COLO829 (cell line): Measurements from ENCODE around the gene LRBA.
"Not testable (repeated sequence)": the region's sequence is repeated elsewhere in the genome, so short reads cannot be mapped to it uniquely, and the experiment has no call there.

ENCODE experiments used
- DNase-seq: peaks from one replicate; pipeline ENCODE4 v3.0.0; 2012; ENCODE audit warnings: low spot score

Gene LRBA

GRCh38 chr4:150974252-150974640, 40.8 kb downstream of the LRBA start:
- no peak for DNase-seq

GRCh38 chr4:150973626-150974251, 41.3 kb downstream of the LRBA start:
- no peak for DNase-seq

GRCh38 chr4:150972592-150972991, 42.5 kb downstream of the LRBA start:
- no peak for DNase-seq

GRCh38 chr4:150971901-150972300, 43.2 kb downstream of the LRBA start:
- DNase-seq = no peak

- DNase-seq = no peak
Observed at GRCh38 chr4:150970685-150971151, 44.4 kb downstream of the LRBA start.

- DNase-seq = no peak
Observed at GRCh38 chr4:150964754-150965153, 50.3 kb downstream of the LRBA start.

- DNase-seq = not testable (repeated sequence)
Observed at GRCh38 chr4:150963602-150964345, 51.3 kb downstream of the LRBA start.

- no peak for DNase-seq
Observed at GRCh38 chr4:150962245-150962644, 52.8 kb downstream of the LRBA start.

GRCh38 chr4:150961566-150961965, 53.5 kb downstream of the LRBA start:
- no peak for DNase-seq

GRCh38 chr4:150960818-150961217, 54.3 kb downstream of the LRBA start:
- DNase-seq = peak; percentile 13

GRCh38 chr4:150960079-150960478, 55.0 kb downstream of the LRBA start:
- peak; percentile 36 for DNase-seq

- not testable (repeated sequence) for DNase-seq
Observed at GRCh38 chr4:150957981-150958380, 57.1 kb downstream of the LRBA start.

- DNase-seq = not testable (repeated sequence)
Observed at GRCh38 chr4:150957095-150957494, 58.0 kb downstream of the LRBA start.

- DNase-seq = not testable (repeated sequence)
Observed at GRCh38 chr4:150953916-150954315, 61.2 kb downstream of the LRBA start.

GRCh38 chr4:150952167-150952845, 62.8 kb downstream of the LRBA start:
- DNase-seq = no peak

- DNase-seq = no peak
Observed at GRCh38 chr4:150950657-150951288, 64.3 kb downstream of the LRBA start.

- no peak for DNase-seq
Observed at GRCh38 chr4:150949943-150950342, 65.1 kb downstream of the LRBA start.

GRCh38 chr4:150949342-150949741, 65.7 kb downstream of the LRBA start:
- DNase-seq = no peak

- DNase-seq = no peak
Observed at GRCh38 chr4:150948710-150949109, 66.4 kb downstream of the LRBA start.

GRCh38 chr4:150948074-150948473, 67.0 kb downstream of the LRBA start:
- DNase-seq = no peak

- no peak for DNase-seq
Observed at GRCh38 chr4:150944660-150945059, 70.4 kb downstream of the LRBA start.

- no peak for DNase-seq
Observed at GRCh38 chr4:150943818-150944217, 71.3 kb downstream of the LRBA start.

GRCh38 chr4:150943126-150943525, 72.0 kb downstream of the LRBA start:
- DNase-seq = no peak
